Panc1 (cell line): Measurements from ENCODE around the gene RPL38. TPM values are rescaled to one million over a fixed set of nuclear protein-coding genes. Genes with fewer than 3 reads are reported as not detected.

ENCODE experiments used
- ATAC-seq: fragments of 200-7000 bp; cut with Tn5 transposase; 2 replicates; pipeline ENCODE4 v1.9.1; 2020; ENCODE audit warnings: mild to moderate bottlenecking, moderate library complexity
- BruUV-seq: library from RNA; stranded (reverse); fragments of 400-500 nt; replicated peaks from 2 replicates; lab custom pipeline; 2021; lab: Mats Ljungman, UMichigan
- CTCF ChIA-PET: fragments of 300-600 bp; sonication (Branson Sonifier 250); formaldehyde crosslinking; loops from one replicate; lab custom pipeline; 2022; ENCODE audit warnings: antibody characterized with exemption; lab: Charles Lee
- POLR2A ChIA-PET: fragments of 300-600 bp; sonication (Branson Sonifier 250); formaldehyde crosslinking; loops from one replicate; lab custom pipeline; 2022; ENCODE audit warnings: antibody characterized with exemption; lab: Charles Lee
- DNase-seq: peaks from one replicate; pipeline ENCODE4 v3.0.0-alpha.2; 2010; ENCODE audit warnings: low read depth, low spot score
- H3K27ac ChIP-seq: 2 replicates; pipeline ENCODE4 v1.5.1; 2011; ENCODE audit warnings: mild to moderate bottlenecking, low read length, inconsistent platforms
- H3K27me3 ChIP-seq: fragments of 200-500 bp; sonication (Bioruptor generic); 2 replicates; pipeline ENCODE4 v1.6.0; 2014; ENCODE audit warnings: low read length, inconsistent platforms; ENCODE audit not compliant: control insufficient read depth, insufficient read depth
- H3K36me3 ChIP-seq: fragments of 200-500 bp; sonication (Bioruptor generic); 2 replicates; pipeline ENCODE4 v1.5.1; 2014; ENCODE audit warnings: inconsistent platforms, mild to moderate bottlenecking, low read length, moderate library complexity; ENCODE audit not compliant: control insufficient read depth, insufficient read depth
- H3K4me1 ChIP-seq: 2 replicates; pipeline ENCODE4 v1.5.1; 2011; ENCODE audit warnings: inconsistent platforms, mild to moderate bottlenecking, low read length, moderate library complexity; ENCODE audit not compliant: control insufficient read depth, insufficient read depth
- H3K4me3 ChIP-seq, 2 experiments: 2 replicates each; pipeline ENCODE4 v1.5.1; 2011 to 2012; ENCODE audit warnings: low read depth in 2 of 2, low read length in 2 of 2, mild to moderate bottlenecking in 2 of 2, inconsistent platforms in 1 of 2, moderate library complexity in 1 of 2
- H3K9me3 ChIP-seq: fragments of 200-500 bp; sonication (Bioruptor generic); 2 replicates; pipeline ENCODE4 v1.5.1; 2014; ENCODE audit warnings: low read depth, mild to moderate bottlenecking, inconsistent platforms, low read length, moderate library complexity; ENCODE audit not compliant: control insufficient read depth, insufficient read depth
- POLR2AphosphoS5 ChIP-seq: IDR thresholded peaks from 2 replicates; pipeline ENCODE4 v1.6.1; 2012; ENCODE audit warnings: mild to moderate bottlenecking, low read depth, low read length, moderate library complexity
- REST ChIP-seq, 2 experiments: IDR thresholded peaks; 2 replicates each; pipeline ENCODE4 v1.6.1; 2011 to 2012; ENCODE audit warnings: low read depth in 2 of 2, control low read depth in 1 of 2, low read length in 1 of 2, mild to moderate bottlenecking in 1 of 2, moderate library complexity in 1 of 2; ENCODE audit not compliant: insufficient read depth in 1 of 2
- SIN3A ChIP-seq: IDR thresholded peaks from 2 replicates; pipeline ENCODE4 v1.6.1; 2012; ENCODE audit warnings: low read depth, mild to moderate bottlenecking, low read length, moderate library complexity, borderline replicate concordance; ENCODE audit not compliant: insufficient read depth
- TCF7L2 ChIP-seq: IDR thresholded peaks from 2 replicates; pipeline ENCODE4 v1.6.1; 2011; ENCODE audit warnings: mild to moderate bottlenecking, low read depth, low read length, inconsistent platforms
- in situ Hi-C: cut with HindIII; loops from 2 replicates; pipeline ENCODE4 v1.10.0; 2016; ENCODE audit warnings: low sequenced_read_pairs, low pct_unique_long_range_greater_than_20kb
- intact Hi-C: fragments of 100-400 bp; cut with micrococcal nuclease; formaldehyde crosslinking; loops from one replicate; pipeline ENCODE4 v1.10.0; 2022; ENCODE audit not compliant: unreplicated experiment
- total RNA-seq: library from RNA; stranded (reverse); gene quantifications from one replicate; pipeline ENCODE4 v1.2.1, GENCODE V29; 2021; ENCODE audit not compliant: unreplicated experiment
- TF ChIP-seq, protein P1 (sequence below): fragments of 450-650 bp; IDR thresholded peaks from 2 replicates; pipeline ENCODE4 v1.5.1; 2017; ENCODE audit warnings: mild to moderate bottlenecking

Gene RPL38
- total RNA-seq, 1 experiment from 2014 or later: 968 TPM

DNA sequence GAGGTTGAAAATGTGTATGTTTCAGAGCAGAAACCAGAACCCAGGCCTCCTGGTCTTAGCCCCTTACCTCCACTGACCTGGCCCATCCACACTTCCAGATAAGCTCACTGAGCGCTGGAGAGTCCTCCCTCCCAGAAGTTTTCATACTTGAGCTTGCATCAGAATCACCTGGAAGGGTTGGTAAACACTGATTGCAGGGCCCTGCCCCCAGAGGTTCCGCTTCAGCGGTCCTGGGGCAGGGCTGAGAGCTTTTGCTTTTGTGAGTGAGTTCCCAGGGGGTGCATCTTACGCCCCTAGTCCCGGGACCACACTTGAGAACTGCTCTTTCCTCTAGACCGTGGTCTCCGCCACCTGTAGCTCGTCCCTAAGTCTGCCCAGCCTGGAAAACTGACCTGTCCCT is 30.5 kb downstream of the RPL38 start:
- ChIA-PET CTCF (no interaction called here), POLR2A (interaction anchor here (0.6 kb wide), 1 partner anchor 197 kb away, joined by 8 read pairs; no protein-coding TSS in a partner anchor)
- no peaks in the 10 kb centered on the region for H3K4me1 ChIP-seq
- no TSS peak for BruUV-seq
- no peaks in the 10 kb centered on the region for H3K9me3 ChIP-seq
- no peaks in the 10 kb centered on the region for H3K36me3 ChIP-seq
- H3K27ac ChIP-seq: no peak overlapping the region
- intact Hi-C loops (no loop called here), in situ Hi-C loops (no loop called here)
- H3K4me3 ChIP-seq: no peak overlapping the region
- no peak for TF ChIP-seq POLR2AphosphoS5
- TF ChIP-seq SIN3A: no peak
- TF ChIP-seq REST (IDR thresholded peaks at IDR 0.05; ENCODE audit: insufficient read depth in 1 of 2, low read depth in 2 of 2, low read length in 1 of 2): no peak
- TF ChIP-seq, protein P1, sequence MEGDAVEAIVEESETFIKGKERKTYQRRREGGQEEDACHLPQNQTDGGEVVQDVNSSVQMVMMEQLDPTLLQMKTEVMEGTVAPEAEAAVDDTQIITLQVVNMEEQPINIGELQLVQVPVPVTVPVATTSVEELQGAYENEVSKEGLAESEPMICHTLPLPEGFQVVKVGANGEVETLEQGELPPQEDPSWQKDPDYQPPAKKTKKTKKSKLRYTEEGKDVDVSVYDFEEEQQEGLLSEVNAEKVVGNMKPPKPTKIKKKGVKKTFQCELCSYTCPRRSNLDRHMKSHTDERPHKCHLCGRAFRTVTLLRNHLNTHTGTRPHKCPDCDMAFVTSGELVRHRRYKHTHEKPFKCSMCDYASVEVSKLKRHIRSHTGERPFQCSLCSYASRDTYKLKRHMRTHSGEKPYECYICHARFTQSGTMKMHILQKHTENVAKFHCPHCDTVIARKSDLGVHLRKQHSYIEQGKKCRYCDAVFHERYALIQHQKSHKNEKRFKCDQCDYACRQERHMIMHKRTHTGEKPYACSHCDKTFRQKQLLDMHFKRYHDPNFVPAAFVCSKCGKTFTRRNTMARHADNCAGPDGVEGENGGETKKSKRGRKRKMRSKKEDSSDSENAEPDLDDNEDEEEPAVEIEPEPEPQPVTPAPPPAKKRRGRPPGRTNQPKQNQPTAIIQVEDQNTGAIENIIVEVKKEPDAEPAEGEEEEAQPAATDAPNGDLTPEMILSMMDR: no peak
- TF ChIP-seq TCF7L2: no peak
- no peaks in the 10 kb centered on the region for H3K27me3 ChIP-seq
- no peak for DNase-seq
- no peak for ATAC-seq

- CTCF ChIA-PET: no interaction called here
- intact Hi-C loops: no loop called here
- Histone ChIP-seq H3K4me1 (no peaks in the 10 kb centered on the region), H3K9me3 (no peaks in the 10 kb centered on the region), H3K36me3 (no peaks in the 10 kb centered on the region), H3K27me3 (no peaks in the 10 kb centered on the region), H3K27ac (no peak overlapping the region), H3K4me3 (no peak overlapping the region)
- POLR2A ChIA-PET: no interaction called here
- no peak for DNase-seq
- ATAC-seq: no peak
- in situ Hi-C loops: no loop called here
- TF ChIP-seq REST (IDR thresholded peaks at IDR 0.05; ENCODE audit: insufficient read depth in 1 of 2, low read depth in 2 of 2, low read length in 1 of 2): no peak
- no peak for TF ChIP-seq SIN3A
- no peak for TF ChIP-seq POLR2AphosphoS5
- TF ChIP-seq, protein P1: no peak
- TF ChIP-seq TCF7L2: no peak
- BruUV-seq: no TSS peak
These were observed 31.0 kb downstream of the RPL38 start for GRCh38 chr17:74234486-74234885.
